HL-60 (cell line): Measurements from ENCODE around the gene P2RY11.

Source experiments
- DNase-seq, 2 experiments: peaks; one replicate each; pipeline ENCODE4 v3.0.0-alpha.2; 2010 to 2020; ENCODE audit warnings: low read depth in 1 of 2, low spot score in 1 of 2
- H3K27ac ChIP-seq: fragments of 250-450 bp; sonication (Bioruptor Pico); replicated peaks from 2 replicates; pipeline ENCODE4 v1.5.1; 2020; ENCODE audit warnings: mild to moderate bottlenecking, moderate library complexity
- H3K27me3 ChIP-seq: fragments of 250-450 bp; sonication (Bioruptor Pico); 2 replicates; pipeline ENCODE4 v1.5.1; 2021; ENCODE audit warnings: mild to moderate bottlenecking, moderate library complexity; ENCODE audit not compliant: insufficient read depth, poor library complexity, severe bottlenecking
- H3K4me3 ChIP-seq: replicated peaks from 2 replicates; pipeline ENCODE4 v1.5.1; 2011; ENCODE audit warnings: mild to moderate bottlenecking, control low read depth, low read length; ENCODE audit not compliant: insufficient read depth
- GABPA ChIP-seq: IDR thresholded peaks from 2 replicates; pipeline ENCODE4 v1.6.1; 2012; ENCODE audit warnings: low read depth
- POLR2AphosphoS5 ChIP-seq: IDR thresholded peaks from 2 replicates; pipeline ENCODE4 v1.6.1; 2012; ENCODE audit warnings: low read depth
- SPI1 ChIP-seq: IDR thresholded peaks from 2 replicates; pipeline ENCODE4 v1.6.1; 2012; ENCODE audit warnings: low read depth, mild to moderate bottlenecking, borderline replicate concordance
- TF ChIP-seq, protein P1 (sequence below): IDR thresholded peaks from one replicate; pipeline ENCODE4 v1.5.1; 2011; ENCODE audit warnings: low read length, control low read depth, inconsistent platforms; ENCODE audit not compliant: insufficient read depth
- TF ChIP-seq, protein P2 (sequence below): IDR thresholded peaks from 2 replicates; pipeline ENCODE4 v1.6.1; 2012; ENCODE audit warnings: low read depth; ENCODE audit not compliant: insufficient replicate concordance

The P2RY11 gene

DNA sequence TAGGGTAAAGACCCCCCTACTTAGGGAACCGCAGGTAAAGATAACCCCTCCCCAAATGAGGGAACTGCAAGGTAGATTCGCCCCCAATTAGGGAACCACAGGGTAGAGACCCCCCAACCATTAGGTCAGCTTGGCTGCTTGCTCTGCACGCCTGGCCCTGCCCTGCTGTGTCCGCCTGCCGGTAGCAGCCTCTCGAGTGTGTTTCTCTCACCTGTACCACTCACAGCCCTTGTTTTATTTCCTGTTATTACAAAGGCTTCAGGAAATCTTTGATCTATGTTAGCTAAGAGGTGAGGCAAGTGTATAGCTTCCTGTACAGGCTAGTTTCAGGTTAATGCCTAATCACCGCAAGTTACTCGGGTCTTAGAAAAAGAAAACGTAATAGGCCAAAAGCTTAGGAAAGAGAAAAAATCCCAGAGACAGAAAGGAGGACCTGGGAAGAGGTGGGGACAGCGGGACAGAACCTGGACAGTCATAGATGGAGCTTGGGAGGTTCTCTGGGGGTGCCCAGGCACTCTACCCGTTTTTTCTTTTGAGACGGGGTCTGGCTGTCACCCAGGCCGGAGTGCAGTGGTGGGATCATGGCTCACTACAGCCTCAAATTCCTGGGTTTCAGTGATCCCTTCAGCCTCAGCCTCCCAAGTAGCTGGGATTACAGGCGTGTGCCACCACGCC lies 31.3 kb downstream of the P2RY11 start:
- H3K4me3 ChIP-seq: no peak overlapping the region
- H3K27me3 ChIP-seq: no peaks in the 10 kb centered on the region
- no peak for DNase-seq
- TF ChIP-seq SPI1 (no peak), GABPA (no peak), POLR2AphosphoS5 (no peak)
- TF ChIP-seq, protein P1, sequence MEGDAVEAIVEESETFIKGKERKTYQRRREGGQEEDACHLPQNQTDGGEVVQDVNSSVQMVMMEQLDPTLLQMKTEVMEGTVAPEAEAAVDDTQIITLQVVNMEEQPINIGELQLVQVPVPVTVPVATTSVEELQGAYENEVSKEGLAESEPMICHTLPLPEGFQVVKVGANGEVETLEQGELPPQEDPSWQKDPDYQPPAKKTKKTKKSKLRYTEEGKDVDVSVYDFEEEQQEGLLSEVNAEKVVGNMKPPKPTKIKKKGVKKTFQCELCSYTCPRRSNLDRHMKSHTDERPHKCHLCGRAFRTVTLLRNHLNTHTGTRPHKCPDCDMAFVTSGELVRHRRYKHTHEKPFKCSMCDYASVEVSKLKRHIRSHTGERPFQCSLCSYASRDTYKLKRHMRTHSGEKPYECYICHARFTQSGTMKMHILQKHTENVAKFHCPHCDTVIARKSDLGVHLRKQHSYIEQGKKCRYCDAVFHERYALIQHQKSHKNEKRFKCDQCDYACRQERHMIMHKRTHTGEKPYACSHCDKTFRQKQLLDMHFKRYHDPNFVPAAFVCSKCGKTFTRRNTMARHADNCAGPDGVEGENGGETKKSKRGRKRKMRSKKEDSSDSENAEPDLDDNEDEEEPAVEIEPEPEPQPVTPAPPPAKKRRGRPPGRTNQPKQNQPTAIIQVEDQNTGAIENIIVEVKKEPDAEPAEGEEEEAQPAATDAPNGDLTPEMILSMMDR: no peak
- TF ChIP-seq, protein P2, sequence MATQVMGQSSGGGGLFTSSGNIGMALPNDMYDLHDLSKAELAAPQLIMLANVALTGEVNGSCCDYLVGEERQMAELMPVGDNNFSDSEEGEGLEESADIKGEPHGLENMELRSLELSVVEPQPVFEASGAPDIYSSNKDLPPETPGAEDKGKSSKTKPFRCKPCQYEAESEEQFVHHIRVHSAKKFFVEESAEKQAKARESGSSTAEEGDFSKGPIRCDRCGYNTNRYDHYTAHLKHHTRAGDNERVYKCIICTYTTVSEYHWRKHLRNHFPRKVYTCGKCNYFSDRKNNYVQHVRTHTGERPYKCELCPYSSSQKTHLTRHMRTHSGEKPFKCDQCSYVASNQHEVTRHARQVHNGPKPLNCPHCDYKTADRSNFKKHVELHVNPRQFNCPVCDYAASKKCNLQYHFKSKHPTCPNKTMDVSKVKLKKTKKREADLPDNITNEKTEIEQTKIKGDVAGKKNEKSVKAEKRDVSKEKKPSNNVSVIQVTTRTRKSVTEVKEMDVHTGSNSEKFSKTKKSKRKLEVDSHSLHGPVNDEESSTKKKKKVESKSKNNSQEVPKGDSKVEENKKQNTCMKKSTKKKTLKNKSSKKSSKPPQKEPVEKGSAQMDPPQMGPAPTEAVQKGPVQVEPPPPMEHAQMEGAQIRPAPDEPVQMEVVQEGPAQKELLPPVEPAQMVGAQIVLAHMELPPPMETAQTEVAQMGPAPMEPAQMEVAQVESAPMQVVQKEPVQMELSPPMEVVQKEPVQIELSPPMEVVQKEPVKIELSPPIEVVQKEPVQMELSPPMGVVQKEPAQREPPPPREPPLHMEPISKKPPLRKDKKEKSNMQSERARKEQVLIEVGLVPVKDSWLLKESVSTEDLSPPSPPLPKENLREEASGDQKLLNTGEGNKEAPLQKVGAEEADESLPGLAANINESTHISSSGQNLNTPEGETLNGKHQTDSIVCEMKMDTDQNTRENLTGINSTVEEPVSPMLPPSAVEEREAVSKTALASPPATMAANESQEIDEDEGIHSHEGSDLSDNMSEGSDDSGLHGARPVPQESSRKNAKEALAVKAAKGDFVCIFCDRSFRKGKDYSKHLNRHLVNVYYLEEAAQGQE: no peak
- H3K27ac ChIP-seq: no peak overlapping the region

DNA sequence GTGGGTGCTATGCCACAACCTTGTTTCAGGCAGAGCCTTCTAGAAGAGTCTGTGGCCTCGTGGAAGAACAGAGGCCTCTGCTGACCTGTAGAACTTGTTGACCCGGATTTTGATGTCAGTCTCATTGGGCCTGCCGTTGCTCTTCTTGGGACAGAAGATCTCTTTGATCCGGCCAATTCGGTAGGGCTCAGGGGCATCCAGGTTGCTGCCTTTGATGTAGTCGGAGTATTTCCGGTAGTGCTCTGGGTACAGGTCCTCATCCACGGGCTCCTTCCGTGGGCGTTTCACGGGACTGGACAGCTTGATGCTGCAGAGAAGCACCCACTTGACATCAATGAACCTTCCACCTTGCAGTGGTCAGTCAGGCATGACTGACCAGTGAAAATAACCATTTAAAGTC lies 32.2 kb downstream of the P2RY11 start:
- Histone ChIP-seq H3K4me3 (no peak overlapping the region), H3K27me3 (no peaks in the 10 kb centered on the region), H3K27ac (no peak overlapping the region)
- TF ChIP-seq GABPA (no peak), POLR2AphosphoS5 (no peak)
- TF ChIP-seq, protein P1: no peak
- no peak for DNase-seq

DNA sequence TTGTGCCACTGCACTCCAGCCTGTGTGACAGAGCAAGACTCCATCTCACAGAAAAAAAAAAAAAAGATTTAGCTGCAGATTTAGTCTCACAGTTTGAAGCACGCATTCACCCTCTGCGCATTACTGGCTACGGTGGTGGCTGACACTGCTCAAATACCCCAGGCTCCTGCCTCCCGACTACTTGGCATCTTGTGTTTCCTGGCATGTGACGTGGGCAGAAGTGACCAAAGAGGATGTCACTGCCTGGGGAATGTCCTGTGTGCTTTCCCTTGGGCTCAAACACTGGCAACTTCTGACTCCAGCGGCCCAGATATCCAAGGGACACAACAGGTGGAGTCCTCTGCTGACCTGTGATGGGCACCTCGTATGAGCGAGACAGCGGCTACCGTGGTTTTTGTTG lies 32.9 kb downstream of the P2RY11 start:
- no peak for DNase-seq
- Histone ChIP-seq H3K27ac (no peak overlapping the region), H3K4me3 (no peak overlapping the region), H3K27me3 (no peaks in the 10 kb centered on the region)
- TF ChIP-seq POLR2AphosphoS5: no peak

DNA sequence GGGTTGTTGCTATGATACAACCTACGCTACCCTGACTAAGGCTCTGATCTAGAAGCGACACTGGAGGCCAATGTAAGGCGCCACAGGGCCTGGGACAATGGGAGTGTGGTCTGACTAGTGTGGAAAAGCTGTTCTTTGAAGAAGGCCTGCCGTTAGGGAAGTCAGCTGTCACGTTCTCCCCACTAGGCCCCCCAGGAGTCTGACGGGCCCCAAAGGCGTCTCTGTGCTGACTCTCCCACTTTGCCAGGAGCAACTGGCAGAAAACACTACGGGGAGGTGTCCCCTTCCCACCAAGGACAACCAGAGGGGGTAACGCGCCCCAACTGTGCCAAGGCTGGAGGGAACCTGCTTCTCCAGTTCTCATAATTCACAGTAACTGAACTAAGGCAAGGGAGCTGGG lies 33.5 kb downstream of the P2RY11 start:
- TF ChIP-seq, protein P1: no peak
- TF ChIP-seq, protein P2: no peak
- TF ChIP-seq SPI1: no peak
- no peak for TF ChIP-seq GABPA
- TF ChIP-seq POLR2AphosphoS5: no peak
- Histone ChIP-seq H3K27ac (no peak overlapping the region), H3K4me3 (no peak overlapping the region), H3K27me3 (no peaks in the 10 kb centered on the region)
- no peak for DNase-seq
